HepG2 (cell line): Measurements from ENCODE around the gene TRPV2. TPM values are rescaled to one million over a fixed set of nuclear protein-coding genes. Genes with fewer than 3 reads are reported as not detected.

Source experiments
- AKNA ChIP-seq: sonication (generic); formaldehyde crosslinking; IDR thresholded peaks from 2 replicates; pipeline ENCODE4 v1.4.0; 2020; ENCODE audit warnings: missing genetic modification reagents, borderline replicate concordance
- E2F5 ChIP-seq: sonication (generic); formaldehyde crosslinking; conservative IDR thresholded peaks from 2 replicates; pipeline ENCODE4 v1.4.0; 2020; ENCODE audit warnings: missing genetic modification reagents
- EP300 ChIP-seq, 3 experiments: sonication (generic) in 1 of 3; formaldehyde crosslinking in 1 of 3; IDR thresholded peaks; 2 replicates each; pipeline versions ENCODE4 v1.5.1 to v1.6.1; 2011 to 2020; ENCODE audit warnings: low read depth in 2 of 3, low read length in 2 of 3, borderline replicate concordance in 1 of 3, improper control_type of control experiment in 1 of 3, mild to moderate bottlenecking in 1 of 3, missing genetic modification reagents in 1 of 3, moderate library complexity in 1 of 3
- FIP1L1 ChIP-seq: fragments of 200-400 bp; formaldehyde crosslinking; IDR thresholded peaks from 2 replicates; pipeline ENCODE4 v1.6.1; 2018; ENCODE audit warnings: low read depth, mild to moderate bottlenecking, low read length, moderate library complexity, borderline replicate concordance; ENCODE audit not compliant: insufficient read depth
- GABPA ChIP-seq, 2 experiments: IDR thresholded peaks; 2 replicates each; pipeline ENCODE4 v1.6.1; 2011 to 2016; ENCODE audit warnings: low read depth in 2 of 2, low read length in 1 of 2, missing biosample characterization in 1 of 2, missing genetic modification characterization in 1 of 2
- HIVEP1 ChIP-seq: sonication (generic); formaldehyde crosslinking; IDR thresholded peaks from 2 replicates; pipeline ENCODE4 v1.4.0; 2020; ENCODE audit warnings: mild to moderate bottlenecking, missing genetic modification reagents
- HNRNPLL ChIP-seq: fragments of 200-400 bp; formaldehyde crosslinking; IDR thresholded peaks from 2 replicates; pipeline ENCODE4 v1.6.1; 2017; ENCODE audit warnings: mild to moderate bottlenecking, low read depth, low read length; ENCODE audit not compliant: poor library complexity, severe bottlenecking
- HOXD1 ChIP-seq: sonication (generic); formaldehyde crosslinking; IDR thresholded peaks from 2 replicates; pipeline ENCODE4 v1.5.0; 2020; ENCODE audit warnings: missing genetic modification reagents
- LCORL ChIP-seq, 2 experiments: fragments of 450-650 bp in 1 of 2; sonication (generic) in 1 of 2; formaldehyde crosslinking in 1 of 2; IDR thresholded peaks; 2 replicates each; pipeline versions ENCODE4 v1.5.0 to v1.6.1; 2017 to 2020; ENCODE audit warnings: antibody characterized with exemption in 1 of 2, missing genetic modification reagents in 1 of 2
- POLR2AphosphoS2 ChIP-seq: IDR thresholded peaks from 2 replicates; pipeline ENCODE4 v1.6.1; 2011; ENCODE audit warnings: low read depth, low read length, improper control_type of control experiment
- POLR2AphosphoS5 ChIP-seq: IDR thresholded peaks from 2 replicates; pipeline ENCODE4 v1.6.1; 2012; ENCODE audit warnings: low read depth, low read length
- REXO4 ChIP-seq: sonication (generic); formaldehyde crosslinking; IDR thresholded peaks from 2 replicates; pipeline ENCODE4 v1.8.0; 2022; ENCODE audit warnings: missing genetic modification reagents, mild to moderate bottlenecking, borderline replicate concordance
- SCMH1 ChIP-seq: sonication (generic); formaldehyde crosslinking; IDR thresholded peaks from 2 replicates; pipeline ENCODE4 v1.9.0; 2021; ENCODE audit warnings: missing genetic modification reagents, mild to moderate bottlenecking, borderline replicate concordance
- SP4 ChIP-seq: sonication (generic); formaldehyde crosslinking; IDR thresholded peaks from 2 replicates; pipeline ENCODE4 v1.8.1; 2023; ENCODE audit warnings: mild to moderate bottlenecking, missing genetic modification reagents
- ZBTB8A ChIP-seq: sonication (generic); formaldehyde crosslinking; IDR thresholded peaks from 2 replicates; pipeline ENCODE4 v1.4.0; 2020; ENCODE audit warnings: mild to moderate bottlenecking, low read depth, missing genetic modification reagents, borderline replicate concordance
- ZNF713 ChIP-seq: sonication (generic); formaldehyde crosslinking; IDR thresholded peaks from 2 replicates; pipeline ENCODE4 v1.4.0; 2020; ENCODE audit warnings: mild to moderate bottlenecking, missing genetic modification reagents
- ZNF746 ChIP-seq: sonication (generic); formaldehyde crosslinking; IDR thresholded peaks from 2 replicates; pipeline ENCODE4 v1.8.0; 2022; ENCODE audit warnings: mild to moderate bottlenecking, missing genetic modification reagents
- ZSCAN12 ChIP-seq: sonication (generic); formaldehyde crosslinking; IDR thresholded peaks from 2 replicates; pipeline ENCODE4 v1.9.0; 2021; ENCODE audit warnings: mild to moderate bottlenecking, missing genetic modification reagents
- polyA plus RNA-seq, 8 experiments: library from polyadenylated mRNA; depleted of rRNA in 3 of 8; stranded (reverse) in 7 of 8; unstranded in 1 of 8; fragments of >200 nt; fragmentation: Illumina TruSeq in 4 of 8; extraction: Trizol in 4 of 8; gene quantifications; 2 replicates each; pipeline versions ENCODE4 v1.2.1 to v1.2.3, GENCODE V29; 2011 to 2016; ENCODE audit warnings: low read depth in 4 of 8, missing spikeins in 1 of 8, mixed read lengths in 1 of 8; ENCODE audit not compliant: insufficient read depth in 1 of 8
- total RNA-seq, 5 experiments: library from RNA; depleted of rRNA; stranded (reverse); fragments of >200 nt; fragmentation: Illumina TruSeq; extraction: Trizol; gene quantifications; 2 replicates each; pipeline ENCODE4 v1.2.3, GENCODE V29; 2016; ENCODE audit warnings: low read depth in 1 of 5
- TF ChIP-seq, protein P1 (sequence below): sonication (generic); formaldehyde crosslinking; IDR thresholded peaks from 2 replicates; pipeline ENCODE4 v1.9.0; 2021; ENCODE audit warnings: missing genetic modification reagents, mild to moderate bottlenecking, borderline replicate concordance
- TF ChIP-seq, protein P2 (sequence below): sonication (generic); formaldehyde crosslinking; IDR thresholded peaks from 2 replicates; pipeline ENCODE4 v1.5.0; 2020; ENCODE audit warnings: mild to moderate bottlenecking, low read depth, missing genetic modification reagents, borderline replicate concordance

TRPV2 gene
- total and polyA plus RNA-seq, 2 of the 13 experiments (the other 11 are each of a cell fraction or from before 2014, with no cell fraction given) = 13.6 to 21.3 TPM

DNA sequence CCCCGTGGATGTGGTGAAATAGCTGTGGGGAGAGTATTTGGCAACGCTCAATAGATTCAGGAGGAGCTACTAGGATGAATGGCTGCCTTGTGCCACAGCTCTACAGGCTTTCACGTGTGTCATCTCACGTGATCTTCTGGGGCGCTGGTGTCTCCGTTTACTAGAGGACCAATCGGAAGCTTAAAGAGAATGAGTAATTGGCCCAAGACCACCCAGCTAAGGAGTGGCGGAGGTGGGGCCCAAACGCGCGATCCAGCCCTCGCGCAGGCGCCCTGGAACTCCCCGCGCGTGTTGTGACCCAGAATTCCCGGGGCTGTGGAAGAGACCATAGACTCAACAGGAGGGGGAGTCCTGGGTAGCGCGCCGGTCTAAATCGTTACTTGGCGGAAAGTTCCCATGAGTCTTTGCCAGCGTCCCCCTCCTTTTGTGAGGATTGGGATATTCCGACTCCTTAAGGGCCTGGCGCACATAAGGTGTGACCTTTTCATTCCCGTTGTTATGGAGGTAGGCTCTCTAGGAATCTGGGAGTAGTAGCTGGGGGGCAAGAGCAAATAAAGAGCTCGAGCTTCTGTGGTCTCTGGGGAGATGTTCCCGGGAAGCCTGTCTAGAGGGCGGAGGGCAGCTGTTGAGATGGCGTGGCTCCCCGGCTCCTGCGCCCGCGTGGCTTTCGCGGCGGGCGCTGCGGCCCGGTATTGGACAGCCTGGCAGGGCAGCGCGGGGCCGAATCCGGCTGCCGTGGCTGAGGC lies 23.4 kb downstream of the TRPV2 start (continued):
- TF ChIP-seq REXO4 = no peak
- peak; percentile 48 for TF ChIP-seq HNRNPLL
- no peak for TF ChIP-seq ZNF713
- TF ChIP-seq, protein P1, sequence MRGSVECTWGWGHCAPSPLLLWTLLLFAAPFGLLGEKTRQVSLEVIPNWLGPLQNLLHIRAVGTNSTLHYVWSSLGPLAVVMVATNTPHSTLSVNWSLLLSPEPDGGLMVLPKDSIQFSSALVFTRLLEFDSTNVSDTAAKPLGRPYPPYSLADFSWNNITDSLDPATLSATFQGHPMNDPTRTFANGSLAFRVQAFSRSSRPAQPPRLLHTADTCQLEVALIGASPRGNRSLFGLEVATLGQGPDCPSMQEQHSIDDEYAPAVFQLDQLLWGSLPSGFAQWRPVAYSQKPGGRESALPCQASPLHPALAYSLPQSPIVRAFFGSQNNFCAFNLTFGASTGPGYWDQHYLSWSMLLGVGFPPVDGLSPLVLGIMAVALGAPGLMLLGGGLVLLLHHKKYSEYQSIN (CRISPR knock-in tag) = no peak
- TF ChIP-seq AKNA (CRISPR knock-in tag) = no peak
- TF ChIP-seq POLR2AphosphoS5 = peak; percentile 98
- TF ChIP-seq ZNF746 (CRISPR knock-in tag) = no peak; the same call in 1 of the 2 replicates
- peak; percentile 70 for TF ChIP-seq SP4
- peak; percentile 93 for TF ChIP-seq POLR2AphosphoS2
- TF ChIP-seq, protein P2, sequence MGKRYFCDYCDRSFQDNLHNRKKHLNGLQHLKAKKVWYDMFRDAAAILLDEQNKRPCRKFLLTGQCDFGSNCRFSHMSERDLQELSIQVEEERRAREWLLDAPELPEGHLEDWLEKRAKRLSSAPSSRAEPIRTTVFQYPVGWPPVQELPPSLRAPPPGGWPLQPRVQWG (CRISPR knock-in tag) = no peak
- peak; percentile 46 to 52; a peak in 3 of 4 replicates for TF ChIP-seq EP300 (IDR thresholded peaks at IDR 0.05; ENCODE audit: low read depth in 2 of 2, low read length in 2 of 2)
- TF ChIP-seq EP300 (CRISPR knock-in tag; IDR thresholded peaks at IDR 0.05; ENCODE audit: borderline replicate concordance) = no peak
- no peak for TF ChIP-seq HIVEP1
- TF ChIP-seq FIP1L1 = no peak
- no peak for TF ChIP-seq SCMH1
- TF ChIP-seq LCORL (IDR thresholded peaks at IDR 0.05) = no peak
- TF ChIP-seq LCORL (CRISPR knock-in tag; IDR thresholded peaks at IDR 0.05) = peak; percentile 64; the same call in 1 of the 2 replicates
- TF ChIP-seq HOXD1 (CRISPR knock-in tag) = peak; percentile 99
- TF ChIP-seq ZBTB8A (CRISPR knock-in tag) = 0 out of 2 replicates have a peak, but pooled peaks have one; percentile 21
- no peak for TF ChIP-seq E2F5 (CRISPR knock-in tag)
- TF ChIP-seq ZSCAN12 (CRISPR knock-in tag) = no peak; the same call in 1 of the 2 replicates
- no peak for TF ChIP-seq GABPA (IDR thresholded peaks at IDR 0.05; ENCODE audit: low read depth, low read length)
- TF ChIP-seq GABPA (CRISPR knock-in tag; IDR thresholded peaks at IDR 0.05; ENCODE audit: low read depth) = peak; percentile 67; the same call in 1 of the 2 replicates
